Ecto neural progenitor cell (in vitro differentiated cells): ENCODE measurements around the gene SNRK.

Experiments
- DNase-seq: peaks from one replicate; pipeline ENCODE4 v3.0.0-alpha.2; 2018; ENCODE audit warnings: low spot score

The SNRK gene

GRCh38 chr3:43309372-43310305, 23.3 kb downstream of the SNRK start:
- DNase-seq: no peak

GRCh38 chr3:43316783-43317460, 30.6 kb downstream of the SNRK start:
- DNase-seq: no peak

- no peak for DNase-seq
Measured at GRCh38 chr3:43317461-43318316, 31.3 kb downstream of the SNRK start.

GRCh38 chr3:43319376-43319775, 33.0 kb downstream of the SNRK start:
- no peak for DNase-seq

- DNase-seq: no peak
Measured at GRCh38 chr3:43319794-43320193, 33.5 kb downstream of the SNRK start.

- no peak for DNase-seq
Measured at GRCh38 chr3:43320288-43320687, 33.9 kb downstream of the SNRK start.

GRCh38 chr3:43323541-43323940, 37.2 kb downstream of the SNRK start:
- no peak for DNase-seq

- no peak for DNase-seq
Measured at GRCh38 chr3:43326891-43327581, 40.7 kb downstream of the SNRK start.

GRCh38 chr3:43327582-43327979, 41.2 kb downstream of the SNRK start:
- DNase-seq: no peak

- DNase-seq: no peak
Measured at GRCh38 chr3:43328653-43329052, 42.3 kb downstream of the SNRK start.

GRCh38 chr3:43330981-43331380, 44.6 kb downstream of the SNRK start:
- no peak for DNase-seq

GRCh38 chr3:43331381-43331780, 45.0 kb downstream of the SNRK start:
- DNase-seq: no peak

- no peak for DNase-seq
Measured at GRCh38 chr3:43334976-43335375, 48.6 kb downstream of the SNRK start.

GRCh38 chr3:43335799-43336198, 49.5 kb downstream of the SNRK start:
- DNase-seq: no peak

- no peak for DNase-seq
Measured at GRCh38 chr3:43338295-43338694, 52.0 kb downstream of the SNRK start.

GRCh38 chr3:43340403-43340802, 54.1 kb downstream of the SNRK start:
- DNase-seq: no peak

- no peak for DNase-seq
Measured at GRCh38 chr3:43341788-43342187, 55.4 kb downstream of the SNRK start.

GRCh38 chr3:43343185-43343584, 56.8 kb downstream of the SNRK start:
- DNase-seq: no peak

- DNase-seq: no peak
Measured at GRCh38 chr3:43343815-43344214, 57.5 kb downstream of the SNRK start.

GRCh38 chr3:43344520-43344919, 58.2 kb downstream of the SNRK start:
- DNase-seq: no peak

GRCh38 chr3:43345246-43345645, 58.9 kb downstream of the SNRK start:
- no peak for DNase-seq

- DNase-seq: no peak
Measured at GRCh38 chr3:43345877-43346276, 59.5 kb downstream of the SNRK start.
